VCaP (cell line): ENCODE data around the gene MGAT1.
"Not testable (repeated sequence)": the region's sequence is repeated elsewhere in the genome, so short reads cannot be mapped to it uniquely, and the experiment has no call there.

ENCODE experiments used
- H3K27ac ChIP-seq: fragments of 450-650 bp; 2 replicates; pipeline ENCODE4 v1.5.1; 2017
- TF ChIP-seq, protein P1 (sequence below): fragments of 450-650 bp; conservative IDR thresholded peaks from 2 replicates; pipeline ENCODE4 v1.5.1; 2017; ENCODE audit warnings: mild to moderate bottlenecking, moderate library complexity

MGAT1 gene

DNA sequence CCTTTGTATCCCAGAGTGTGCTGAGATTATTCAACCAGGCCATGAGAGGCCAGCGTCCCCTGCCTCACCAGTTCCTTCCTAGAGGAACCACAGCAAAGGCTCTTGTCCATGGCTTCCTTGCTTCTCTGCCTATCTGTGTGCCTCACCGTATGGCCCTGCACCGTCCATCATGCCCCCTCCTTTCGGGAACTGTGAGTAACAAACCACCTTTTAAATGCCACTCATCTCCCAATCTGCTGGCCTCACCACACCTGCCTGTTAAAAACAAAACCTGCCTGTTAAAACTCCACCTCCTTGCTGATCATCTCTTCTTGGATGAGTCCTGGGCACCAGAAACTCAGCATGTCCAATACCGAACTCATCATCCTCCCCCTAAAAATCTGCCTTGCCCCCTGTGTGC lies 58.4 kb downstream of the MGAT1 start:
- TF ChIP-seq, protein P1, sequence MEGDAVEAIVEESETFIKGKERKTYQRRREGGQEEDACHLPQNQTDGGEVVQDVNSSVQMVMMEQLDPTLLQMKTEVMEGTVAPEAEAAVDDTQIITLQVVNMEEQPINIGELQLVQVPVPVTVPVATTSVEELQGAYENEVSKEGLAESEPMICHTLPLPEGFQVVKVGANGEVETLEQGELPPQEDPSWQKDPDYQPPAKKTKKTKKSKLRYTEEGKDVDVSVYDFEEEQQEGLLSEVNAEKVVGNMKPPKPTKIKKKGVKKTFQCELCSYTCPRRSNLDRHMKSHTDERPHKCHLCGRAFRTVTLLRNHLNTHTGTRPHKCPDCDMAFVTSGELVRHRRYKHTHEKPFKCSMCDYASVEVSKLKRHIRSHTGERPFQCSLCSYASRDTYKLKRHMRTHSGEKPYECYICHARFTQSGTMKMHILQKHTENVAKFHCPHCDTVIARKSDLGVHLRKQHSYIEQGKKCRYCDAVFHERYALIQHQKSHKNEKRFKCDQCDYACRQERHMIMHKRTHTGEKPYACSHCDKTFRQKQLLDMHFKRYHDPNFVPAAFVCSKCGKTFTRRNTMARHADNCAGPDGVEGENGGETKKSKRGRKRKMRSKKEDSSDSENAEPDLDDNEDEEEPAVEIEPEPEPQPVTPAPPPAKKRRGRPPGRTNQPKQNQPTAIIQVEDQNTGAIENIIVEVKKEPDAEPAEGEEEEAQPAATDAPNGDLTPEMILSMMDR = no peak
- no peak overlapping the region for H3K27ac ChIP-seq

DNA sequence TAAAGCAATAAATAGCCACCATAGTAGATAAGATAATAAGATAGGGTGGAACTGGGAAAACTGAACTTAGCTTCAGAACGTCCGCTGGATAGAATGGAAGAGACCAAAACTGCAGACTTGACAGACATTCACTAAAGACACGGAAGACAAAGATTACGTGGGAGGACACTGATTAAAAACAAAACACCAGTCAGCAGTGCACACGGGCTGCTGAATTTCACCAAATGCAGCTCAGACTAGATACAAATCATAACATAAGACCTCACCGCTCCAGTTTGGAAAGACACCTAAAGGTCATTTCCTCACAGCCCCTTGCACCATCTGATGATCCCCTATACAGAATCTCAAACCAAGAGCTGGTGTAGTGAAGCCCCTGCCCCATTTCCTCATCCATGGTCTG lies 59.9 kb downstream of the MGAT1 start:
- no peak overlapping the region for H3K27ac ChIP-seq
- TF ChIP-seq, protein P1 = no peak

DNA sequence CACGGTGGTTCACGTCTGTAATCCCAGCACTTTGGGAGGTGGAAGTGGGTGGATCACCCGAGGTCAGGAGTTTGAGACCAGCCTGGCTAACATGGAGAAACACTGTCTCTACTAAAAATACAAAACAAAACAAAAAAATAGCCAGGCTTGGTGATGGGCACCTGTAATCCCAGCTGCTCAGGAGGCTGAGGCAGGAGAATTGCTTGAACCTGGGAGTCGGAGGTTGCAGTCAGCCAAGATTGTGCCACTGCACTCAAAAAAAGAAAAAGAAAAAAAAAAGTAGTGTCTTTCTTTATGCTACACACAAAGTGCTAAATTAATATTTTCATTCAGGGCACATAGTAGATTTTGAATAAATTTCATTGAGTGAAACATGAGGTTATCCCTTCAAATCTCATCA lies 61.7 kb downstream of the MGAT1 start:
- H3K27ac ChIP-seq = not testable (repeated sequence)

GRCh38 chr5:180739958-180740357 lies 62.6 kb downstream of the MGAT1 start, which contains the start of gene OR2Y1:
TSS of gene OR2Y1 (minus strand) at chr5:180740058. CDS start at chr5:180740058, 0 bp downstream.
- TF ChIP-seq, protein P1 = no peak
- H3K27ac ChIP-seq = no peak within 1 kb of the TSS

DNA sequence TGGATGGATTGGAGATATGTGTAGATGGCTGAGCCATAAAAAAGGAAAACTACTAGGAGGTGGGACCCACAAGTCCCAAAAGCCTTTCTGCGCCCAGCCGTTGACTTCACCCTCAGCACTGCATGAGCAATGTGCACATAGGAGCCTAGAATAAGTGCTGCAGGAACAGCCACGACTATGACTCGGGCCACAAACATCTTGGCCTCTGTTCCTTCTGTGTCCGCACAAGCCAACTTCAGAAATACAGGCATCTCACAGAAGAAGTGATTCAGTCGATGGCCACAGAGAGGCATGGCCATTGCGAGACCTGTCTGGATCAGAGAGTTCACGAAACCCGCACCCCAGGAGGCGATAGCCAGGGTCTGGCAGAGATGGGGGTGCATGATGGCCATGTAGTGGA lies 63.3 kb downstream of the MGAT1 start:
- TF ChIP-seq, protein P1 = no peak
- no peak overlapping the region for H3K27ac ChIP-seq

DNA sequence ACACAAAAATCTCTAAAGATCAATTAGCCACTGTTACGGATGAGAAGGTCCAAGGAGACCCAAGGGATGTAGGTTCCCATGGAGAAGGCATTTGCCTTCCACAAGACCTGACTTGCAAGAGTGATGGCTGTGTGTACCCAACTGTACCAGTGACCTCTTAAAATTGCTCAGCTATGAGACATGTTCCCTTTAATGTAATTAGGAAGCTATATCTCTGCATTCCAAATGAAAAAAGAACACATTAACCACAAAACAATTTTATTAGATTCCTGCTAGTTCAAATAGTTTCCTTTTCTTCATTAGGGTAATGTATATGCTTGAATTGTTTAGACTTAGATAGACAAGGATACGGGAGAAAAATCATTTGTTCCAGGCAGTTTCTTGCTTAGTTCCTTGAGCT lies 66.1 kb downstream of the MGAT1 start:
- no peak overlapping the region for H3K27ac ChIP-seq
- TF ChIP-seq, protein P1 = no peak
